NOMO-1 treated with dmso at 0.1 percent for 144 hours (cell line): ENCODE measurements around the gene TSC22D4.

Experiments
- DNase-seq: peaks from one replicate; lab custom pipeline; 2025; ENCODE audit not compliant: unreplicated experiment; lab: John Stamatoyannopoulos, UW

TSC22D4 gene

GRCh38 chr7:100429637-100430492 is 49.1 kb downstream of the TSC22D4 start, which contains the start of gene MEPCE:
MEPCE (plus strand) TSS chr7:100429831; CDS start chr7:100430019, 188 bp downstream.
- DNase-seq, result peak; percentile 87

GRCh38 chr7:100428967-100429636 is 49.9 kb downstream of the TSC22D4 start:
- peak; percentile 100 for DNase-seq

- DNase-seq, result peak; percentile 98
Measured at GRCh38 chr7:100428199-100428966, 50.6 kb downstream of the TSC22D4 start, which contains the start of gene ZCWPW1. ZCWPW1 (minus strand) TSS chr7:100428703; CDS start chr7:100420649, 8,054 bp downstream.

DNA sequence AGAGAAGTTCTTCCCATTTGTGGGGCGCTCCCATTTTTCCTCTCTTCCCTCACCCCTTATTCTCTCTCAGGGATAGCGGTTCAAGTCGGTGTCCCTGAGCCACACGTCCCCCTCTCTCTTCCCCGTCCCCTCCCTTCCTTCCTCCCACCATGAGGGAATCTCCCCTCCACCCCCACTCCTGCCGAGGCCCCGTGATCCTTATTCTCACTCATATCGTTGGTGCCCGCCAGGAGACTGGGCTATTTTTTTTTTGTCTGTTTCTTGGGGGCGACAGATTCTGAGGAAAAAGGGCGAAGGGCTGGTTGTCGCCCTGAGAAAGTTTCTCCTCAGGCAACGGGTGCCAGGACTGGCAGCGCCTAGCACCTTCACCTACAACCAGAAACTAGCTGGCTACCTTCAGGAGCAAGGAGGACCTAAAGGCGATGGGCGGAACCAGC is 51.2 kb downstream of the TSC22D4 start:
- DNase-seq, result no peak

GRCh38 chr7:100426516-100426915 is 52.5 kb downstream of the TSC22D4 start:
- no peak for DNase-seq

- no peak for DNase-seq
Measured at GRCh38 chr7:100425347-100425746, 53.7 kb downstream of the TSC22D4 start.

- no peak for DNase-seq
Measured at GRCh38 chr7:100423315-100423714, 55.7 kb downstream of the TSC22D4 start.

DNA sequence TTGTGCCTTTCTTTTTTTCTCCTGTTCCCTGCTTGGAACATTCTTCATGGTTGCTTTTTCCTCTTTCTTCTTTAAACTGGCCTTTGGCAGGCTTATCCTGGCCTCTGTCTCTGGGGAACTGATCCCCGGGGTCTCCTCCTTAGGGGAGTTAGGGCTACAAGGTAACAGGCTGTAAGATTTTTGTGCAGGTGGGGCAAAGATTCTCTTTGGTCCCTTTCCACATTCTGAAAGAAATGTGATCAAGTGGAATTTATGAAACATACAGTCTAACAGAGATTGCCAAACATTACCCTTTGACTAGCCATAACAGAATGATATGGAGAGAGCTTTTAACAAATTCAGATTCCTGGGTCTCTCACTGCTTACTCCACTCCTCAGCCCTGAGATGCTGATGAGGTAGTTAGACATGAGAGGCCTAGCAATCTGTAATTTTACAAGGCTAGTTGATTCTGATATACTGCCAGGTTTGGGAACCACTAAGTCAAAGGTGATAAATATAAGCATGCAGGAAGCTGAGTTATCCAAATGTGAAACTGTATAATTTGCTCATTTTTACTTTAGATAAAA is 59.3 kb downstream of the TSC22D4 start:
- no peak for DNase-seq

DNA sequence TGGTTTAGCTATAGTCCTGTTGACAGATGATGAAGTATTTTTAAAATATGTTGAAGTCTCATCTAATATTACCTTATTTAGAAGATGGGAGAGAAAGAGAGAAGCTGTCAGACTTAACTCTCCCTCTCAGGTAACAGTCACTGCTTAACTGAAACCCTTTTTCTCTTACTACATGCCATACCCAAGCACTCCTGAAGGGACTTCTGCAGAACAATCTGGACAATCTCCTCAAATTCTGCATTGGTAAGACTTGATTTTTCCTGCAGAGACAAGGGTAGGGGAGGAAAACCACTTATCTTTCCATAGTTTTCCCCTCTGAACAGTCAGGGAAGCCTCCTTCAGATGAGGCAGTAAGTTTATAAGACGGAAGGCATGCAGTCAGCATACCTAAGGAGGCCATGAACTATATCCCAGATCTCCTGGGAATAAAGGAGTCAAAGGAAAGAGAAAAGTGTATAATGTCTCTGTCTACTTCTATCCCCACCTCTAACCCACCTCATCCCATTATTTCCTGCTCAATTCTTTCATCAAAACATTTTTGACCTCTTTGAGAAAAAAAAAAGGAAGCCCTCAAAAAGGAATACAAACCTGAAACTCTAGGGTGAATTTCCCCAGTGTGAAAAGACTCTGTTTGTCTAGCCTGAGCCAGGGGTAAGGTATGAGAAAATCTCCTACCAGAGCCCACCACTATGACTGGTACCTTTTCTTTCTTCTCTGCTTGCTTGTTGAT is 59.9 kb downstream of the TSC22D4 start:
- no peak for DNase-seq
